HG02798 (cell line): ENCODE measurements around the gene ANKMY2.
"Not testable (repeated sequence)": the region's sequence is repeated elsewhere in the genome, so short reads cannot be mapped to it uniquely, and the experiment has no call there.

Experiments
- ATAC-seq: cut with Tn5 transposase; IDR thresholded peaks from one replicate; pipeline ENCODE4 v1.9.1; 2021; ENCODE audit warnings: mild to moderate bottlenecking; ENCODE audit not compliant: unreplicated experiment, poor library complexity

ANKMY2 gene

GRCh38 chr7:16636555-16637101, 8.9 kb downstream of the ANKMY2 start:
- ATAC-seq: no peak

DNA sequence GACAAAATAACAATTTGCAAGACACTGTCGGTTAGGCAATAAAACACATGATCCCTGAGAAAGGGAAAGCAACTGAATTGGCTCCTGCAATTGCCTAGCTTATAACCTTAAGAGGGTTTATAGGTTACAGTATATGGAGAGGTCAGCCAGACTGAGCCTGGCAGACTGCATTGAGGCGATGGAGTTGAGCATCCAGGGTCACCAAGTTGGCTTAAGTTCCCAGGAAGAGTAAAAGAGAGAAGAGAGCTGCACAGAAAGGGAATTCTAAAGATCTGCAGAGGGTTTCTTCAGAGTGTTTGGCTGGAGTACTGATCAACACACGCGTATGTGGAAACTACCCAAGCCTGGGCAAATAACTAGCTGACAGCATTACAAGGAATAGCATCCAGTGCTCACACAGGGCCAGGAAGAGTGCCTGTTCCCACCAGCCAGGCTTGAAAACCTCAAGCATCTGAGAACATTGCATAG, 11.2 kb downstream of the ANKMY2 start:
- ATAC-seq: no peak

- no peak for ATAC-seq
These were observed 14.9 kb downstream of the ANKMY2 start for GRCh38 chr7:16630654-16631053.

- ATAC-seq: no peak
These were observed 18.3 kb downstream of the ANKMY2 start for GRCh38 chr7:16627236-16627635.

- no peak for ATAC-seq
These were observed 19.2 kb downstream of the ANKMY2 start for GRCh38 chr7:16626388-16626787.

- peak; percentile 92 for ATAC-seq
These were observed 25.6 kb downstream of the ANKMY2 start for GRCh38 chr7:16619979-16620408.

DNA sequence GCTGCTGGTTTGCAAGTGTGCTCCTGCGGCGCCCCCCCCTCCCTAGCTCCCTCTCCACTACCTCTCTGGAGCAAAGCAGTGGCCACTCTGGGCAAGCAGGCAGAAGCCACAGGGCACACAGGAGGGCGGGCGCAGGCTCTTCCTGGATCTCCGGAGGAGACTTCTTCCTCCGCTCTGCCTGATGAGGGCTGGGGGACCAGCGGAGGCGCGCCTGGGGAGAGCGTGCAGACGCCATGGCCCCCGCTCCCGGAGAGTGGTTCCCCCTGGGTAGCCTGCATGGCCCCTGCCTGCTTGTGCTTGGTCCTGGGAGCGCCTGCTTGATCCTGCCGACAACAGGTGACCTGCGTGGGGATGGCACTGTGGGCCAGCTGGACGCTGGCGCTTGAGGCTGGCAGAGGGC, 29.0 kb downstream of the ANKMY2 start:
- ATAC-seq: no peak

DNA sequence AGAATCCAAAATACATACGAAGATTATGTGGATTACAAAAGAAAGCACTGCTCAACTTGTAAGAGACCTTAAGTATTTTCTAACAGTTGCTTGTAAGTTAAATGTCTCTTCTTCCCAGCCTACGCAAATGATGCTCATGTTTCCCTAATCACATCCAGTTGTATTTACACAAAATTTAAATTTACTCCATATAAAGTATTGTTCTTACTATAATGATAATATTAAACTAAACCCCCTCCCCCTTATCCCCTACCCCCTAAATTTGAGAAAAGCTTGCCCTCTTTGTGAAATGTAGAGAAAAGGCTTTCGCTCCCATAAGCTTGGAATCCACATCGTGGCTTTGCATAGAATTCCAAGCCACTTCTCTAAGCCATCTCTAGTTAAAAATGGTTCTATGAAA, 29.4 kb downstream of the ANKMY2 start:
- no peak for ATAC-seq

- no peak for ATAC-seq
These were observed 30.3 kb downstream of the ANKMY2 start for GRCh38 chr7:16615228-16615627.

DNA sequence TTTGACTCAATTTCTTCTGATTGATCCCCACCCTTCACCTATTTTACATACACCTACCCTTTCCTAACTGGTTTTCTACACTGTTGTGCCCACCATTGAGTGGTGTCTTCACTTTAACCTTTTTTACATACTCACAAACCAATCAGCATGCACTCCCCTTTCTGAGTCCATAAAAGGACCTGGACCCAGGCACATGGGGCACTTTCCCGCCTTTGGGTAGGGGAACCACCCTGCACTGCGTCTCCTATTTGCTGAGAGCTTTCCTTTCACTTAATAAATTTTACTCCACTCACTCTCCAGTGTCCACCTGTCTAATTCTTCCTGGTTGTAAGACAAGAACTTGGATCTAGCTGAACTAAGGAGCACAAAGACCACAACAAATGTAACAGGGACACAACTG, 33.8 kb downstream of the ANKMY2 start:
- ATAC-seq: no peak

DNA sequence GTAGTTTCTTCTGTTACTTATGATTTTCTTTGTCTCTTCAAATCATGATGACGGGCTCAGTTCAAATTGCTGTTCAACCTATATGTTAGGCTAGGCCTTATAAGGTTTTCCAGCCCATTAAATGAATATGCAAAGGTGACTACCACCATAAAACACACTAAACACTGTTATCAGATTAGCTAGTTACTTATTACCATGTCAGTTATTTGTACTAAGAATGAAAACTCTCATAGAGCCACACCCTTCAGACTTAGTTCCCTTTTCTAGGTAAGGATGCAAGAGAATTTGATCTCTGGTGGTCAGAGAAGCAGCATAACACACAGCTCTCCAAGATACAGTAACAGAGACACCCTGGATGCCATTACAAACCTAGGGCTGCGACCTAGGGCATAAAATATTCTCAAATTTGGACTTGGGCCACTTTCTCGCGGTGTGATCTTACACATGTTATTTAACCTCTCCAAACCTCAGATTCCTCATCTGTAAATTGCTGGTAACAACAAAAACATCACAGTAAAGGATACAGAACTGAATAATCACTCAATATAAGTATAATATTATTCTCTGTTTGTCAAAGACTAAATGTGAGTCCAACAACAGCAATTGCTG, 35.6 kb downstream of the ANKMY2 start:
- ATAC-seq: peak; percentile 69

DNA sequence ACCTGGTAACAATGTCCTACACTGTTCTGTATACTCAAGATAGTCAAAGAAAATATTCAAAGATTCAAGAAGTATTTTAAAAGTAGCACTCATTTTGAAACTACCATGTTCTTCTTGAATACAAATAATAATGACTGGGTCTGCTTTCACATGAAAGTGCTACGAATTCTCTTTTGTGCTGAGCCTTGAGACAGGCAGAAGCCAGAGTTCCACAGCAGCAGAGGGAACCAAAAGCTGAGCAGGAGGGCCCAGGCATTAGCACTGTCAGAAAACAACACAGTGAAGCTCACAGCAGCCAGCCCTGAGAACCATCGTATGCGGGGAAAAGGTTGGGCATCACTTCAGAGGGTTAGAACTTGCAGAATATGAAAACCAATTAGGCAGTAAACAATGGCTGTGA, 38.9 kb downstream of the ANKMY2 start:
- no peak for ATAC-seq

- ATAC-seq: no peak
These were observed 41.5 kb downstream of the ANKMY2 start for GRCh38 chr7:16604054-16604453.

GRCh38 chr7:16603633-16604032, 41.9 kb downstream of the ANKMY2 start:
- ATAC-seq: no peak

DNA sequence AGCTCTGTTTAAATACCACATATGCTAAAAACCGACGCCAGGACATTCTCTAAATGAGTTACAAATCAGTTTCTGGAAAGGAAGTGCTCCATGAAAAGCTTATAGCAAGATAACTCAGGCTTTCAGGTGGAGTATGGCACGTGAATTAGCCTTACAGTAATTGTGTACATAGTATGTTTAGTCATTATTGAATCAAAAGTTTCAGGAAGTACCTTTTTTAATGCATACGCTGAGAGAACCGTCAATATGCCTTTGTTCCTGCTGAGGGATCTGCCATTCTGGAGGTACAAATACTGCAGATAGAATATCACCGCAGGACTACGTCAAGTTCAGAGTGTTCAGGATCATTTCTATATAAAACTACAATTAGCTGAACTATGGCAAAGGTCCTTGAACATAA, 45.7 kb downstream of the ANKMY2 start:
- no peak for ATAC-seq

DNA sequence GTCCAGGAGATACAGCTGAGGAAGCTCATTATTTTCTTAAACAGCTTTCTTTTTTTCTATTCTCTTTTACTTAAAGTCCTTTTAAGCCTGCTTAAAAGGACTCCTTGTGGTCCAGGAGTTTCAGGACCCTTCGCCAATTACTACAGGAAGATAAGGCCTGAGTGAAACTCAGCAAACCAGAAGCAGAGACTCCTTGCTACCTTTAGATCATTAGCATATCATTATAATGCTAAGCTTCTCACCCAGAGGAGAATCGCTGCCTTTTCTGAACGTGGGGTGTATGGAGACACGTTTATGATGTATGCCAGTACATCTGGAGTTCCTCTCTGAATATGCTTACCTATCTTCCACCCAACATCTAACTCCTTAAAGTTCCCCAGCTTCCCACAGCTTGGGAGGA, 47.5 kb downstream of the ANKMY2 start:
- ATAC-seq: no peak

- ATAC-seq: not testable (repeated sequence)
These were observed 50.0 kb downstream of the ANKMY2 start for GRCh38 chr7:16595596-16595995.

DNA sequence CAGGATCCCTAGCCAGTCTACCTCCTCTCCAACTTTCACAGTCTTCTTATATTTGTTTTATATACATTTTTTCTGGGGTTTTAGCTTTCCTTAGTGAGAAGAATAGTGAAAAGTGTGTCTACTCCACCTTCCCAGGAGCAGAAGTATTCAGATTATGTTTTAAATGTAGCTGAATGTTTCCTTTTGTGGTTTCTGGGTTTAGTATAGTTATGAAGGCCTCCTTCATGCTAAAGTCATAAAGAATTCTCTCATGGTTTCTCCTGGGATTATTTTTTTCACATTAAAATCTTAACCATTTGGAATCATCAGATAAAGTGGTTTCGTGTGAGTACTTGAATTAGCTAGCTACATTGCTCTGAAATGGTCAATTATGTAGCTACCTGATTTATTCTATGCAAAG, 50.9 kb downstream of the ANKMY2 start:
- no peak for ATAC-seq

DNA sequence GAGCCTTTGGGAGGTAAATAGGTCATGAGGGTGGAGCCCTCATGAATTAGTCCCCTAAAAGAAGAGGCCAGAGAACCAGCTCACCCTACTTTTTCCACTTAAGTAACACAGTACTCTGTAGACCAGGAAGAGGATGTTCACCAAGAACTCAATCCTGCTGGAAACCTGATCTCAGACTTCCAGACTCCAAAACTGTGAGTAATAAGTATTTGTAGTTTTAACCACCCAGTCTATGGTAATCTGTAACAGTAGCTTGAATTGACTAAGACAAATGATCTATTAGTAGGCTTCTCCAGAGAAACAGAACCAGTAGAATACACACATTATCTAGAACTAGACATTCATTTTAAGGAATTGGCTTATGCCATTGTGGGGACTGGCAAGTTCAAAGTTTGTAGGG, 51.5 kb downstream of the ANKMY2 start:
- ATAC-seq: no peak

DNA sequence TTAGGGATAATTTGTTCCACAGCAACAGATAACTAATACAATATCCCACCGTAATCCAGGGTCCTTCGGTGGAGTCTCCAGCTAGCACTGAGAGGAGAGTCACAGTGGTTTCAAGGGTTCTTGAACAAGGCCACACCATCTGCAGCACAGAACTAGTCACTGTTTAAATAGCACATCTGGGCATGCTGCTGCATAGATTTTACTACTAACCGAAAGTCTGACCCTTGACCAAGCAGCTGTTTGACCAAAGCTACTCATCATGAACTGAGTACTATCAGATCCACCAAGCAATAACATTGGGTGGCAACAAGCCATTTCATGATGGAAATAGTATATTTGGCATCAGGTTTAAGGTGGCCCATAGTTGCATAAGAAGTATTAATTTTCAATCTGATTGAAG, 53.2 kb downstream of the ANKMY2 start:
- ATAC-seq: no peak

DNA sequence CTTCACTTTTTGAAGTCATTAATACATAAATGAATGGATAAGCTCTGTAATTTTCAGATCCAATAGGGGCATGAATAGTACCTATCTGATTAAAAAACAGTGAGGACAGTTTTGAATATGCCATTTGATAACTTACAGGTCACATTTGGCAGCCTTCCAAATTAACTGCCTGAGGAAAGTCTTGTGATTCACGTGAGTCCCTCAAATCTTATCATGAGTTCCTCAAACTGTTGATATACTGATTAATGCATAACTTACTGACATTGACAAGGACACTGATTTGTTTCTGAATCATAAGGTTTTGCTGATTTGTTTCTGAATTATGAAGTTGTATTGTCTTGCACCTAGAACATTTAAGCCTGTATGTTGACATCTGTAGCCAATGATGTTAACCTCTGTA, 55.1 kb downstream of the ANKMY2 start:
- no peak for ATAC-seq

GRCh38 chr7:16589881-16590280, 55.7 kb downstream of the ANKMY2 start:
- ATAC-seq: no peak
